Stimulated activated CD4-positive, alpha-beta T cell treated with anti-CD3 and anti-CD28 coated beads, Interleukin-2, amount 100 ng/mL, for 48 hours (primary cell): ENCODE results near the gene GRM5.
"Not testable (repeated sequence)": the region's sequence is repeated elsewhere in the genome, so short reads cannot be mapped to it uniquely, and the experiment has no call there.

Source experiments
- DNase-seq, 2 donors: peaks; one replicate each; pipeline ENCODE4 v3.0.0-alpha.2; 2020

The GRM5 gene

GRCh38 chr11:88482871-88483301 is 582.9 kb downstream of the GRM5 start:
- DNase-seq = no peak

- DNase-seq = no peak
Measured at GRCh38 chr11:88480223-88480622, 585.6 kb downstream of the GRM5 start.

DNA sequence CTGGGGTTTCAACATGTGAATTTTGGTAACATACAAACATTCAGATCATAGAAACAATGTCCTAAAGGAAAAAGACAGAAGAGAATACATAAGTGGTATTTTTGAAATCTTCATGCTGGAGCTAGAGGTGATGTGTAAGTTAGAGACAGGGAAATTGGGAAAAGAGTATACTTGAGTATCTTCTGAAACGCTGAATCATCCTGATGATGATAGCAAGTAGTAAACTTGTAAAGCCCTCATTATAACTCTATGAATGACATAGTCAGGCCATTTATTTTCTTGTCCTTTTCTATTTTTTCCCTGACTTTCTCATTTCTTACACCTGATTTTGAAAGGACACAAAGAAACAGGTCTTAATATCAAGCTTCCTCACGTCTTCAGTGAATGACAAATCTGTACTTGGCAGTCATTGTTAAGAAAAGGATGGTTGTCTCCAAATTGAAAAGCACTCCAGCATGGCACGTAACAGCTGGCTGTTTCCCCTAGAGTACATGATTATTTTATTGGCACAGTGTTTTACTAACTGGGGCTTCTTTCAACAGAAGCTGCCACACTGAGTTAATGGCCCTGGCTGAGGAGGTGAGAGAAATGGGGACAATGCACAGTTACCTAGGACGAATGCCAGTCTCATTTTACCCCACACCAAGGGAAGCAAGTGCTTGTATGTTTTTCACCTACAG is 587.5 kb downstream of the GRM5 start:
- no peak for DNase-seq

- DNase-seq = no peak
Measured at GRCh38 chr11:88475991-88476418, 589.8 kb downstream of the GRM5 start.

DNA sequence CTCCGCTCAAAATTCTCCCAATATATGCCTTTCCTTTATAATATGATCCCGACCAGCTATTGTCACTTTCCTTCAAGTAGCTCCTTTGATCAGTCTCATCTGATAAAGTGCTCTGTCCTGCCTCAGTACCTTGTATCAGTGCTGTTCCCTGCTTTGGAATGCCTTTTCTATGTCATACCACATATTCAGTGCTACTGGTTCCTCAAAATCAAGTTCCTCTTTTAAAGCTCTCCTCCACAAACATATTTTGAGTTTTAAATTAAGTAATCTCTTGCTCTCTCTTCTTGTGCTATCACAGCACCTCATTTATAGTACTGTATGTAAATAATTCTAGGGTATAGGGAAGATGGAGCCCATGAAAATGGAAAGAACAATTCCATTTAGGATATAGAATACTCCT is 591.1 kb downstream of the GRM5 start:
- DNase-seq = no peak

DNA sequence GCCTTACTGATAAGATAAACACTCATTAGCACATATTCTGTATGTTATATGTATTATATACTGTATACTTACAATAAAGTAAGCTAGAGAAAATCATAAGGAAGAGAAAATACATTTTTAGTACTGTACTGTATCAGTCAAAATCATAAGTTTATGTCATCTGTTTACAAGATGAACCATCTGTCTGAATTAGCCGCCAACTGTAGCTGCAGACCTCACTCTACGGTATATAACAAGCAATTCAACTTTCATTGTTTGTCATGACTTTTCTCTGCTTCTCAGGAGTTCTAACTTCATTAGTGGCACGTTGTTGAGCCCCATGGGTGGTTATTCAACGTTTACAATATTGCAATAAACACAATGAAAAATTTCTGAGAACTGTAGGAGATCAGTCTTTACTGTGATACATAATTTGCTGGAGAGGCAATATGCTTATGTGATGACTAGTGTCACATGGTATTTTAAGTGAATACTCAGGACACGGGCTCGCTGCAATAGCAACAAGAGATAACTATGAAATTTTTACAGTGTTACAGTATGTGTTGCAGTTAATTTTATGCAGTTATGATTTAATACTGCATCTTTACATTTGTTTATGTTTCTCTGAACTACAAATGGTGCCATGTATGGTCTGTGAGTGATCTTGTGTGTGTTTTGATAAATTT is 596.1 kb downstream of the GRM5 start:
- DNase-seq = no peak

DNA sequence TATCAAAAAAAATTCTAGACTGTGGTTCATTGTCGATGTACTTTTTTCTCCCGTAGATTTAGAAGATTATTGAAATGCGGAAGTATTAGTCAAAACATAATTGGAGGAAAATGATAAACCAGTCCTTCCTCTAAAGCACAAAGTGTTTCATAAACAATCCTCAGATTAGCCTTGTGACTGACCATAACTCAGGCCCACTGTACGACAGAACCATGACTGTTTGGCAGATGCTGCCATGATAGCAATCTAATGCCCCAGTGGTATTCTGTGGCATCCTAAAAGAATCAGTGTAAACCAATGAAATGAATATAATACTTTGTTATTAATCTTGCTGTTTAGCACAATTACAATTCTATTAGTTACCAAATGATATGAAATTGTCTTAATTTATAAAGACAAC is 601.3 kb downstream of the GRM5 start:
- DNase-seq = no peak

DNA sequence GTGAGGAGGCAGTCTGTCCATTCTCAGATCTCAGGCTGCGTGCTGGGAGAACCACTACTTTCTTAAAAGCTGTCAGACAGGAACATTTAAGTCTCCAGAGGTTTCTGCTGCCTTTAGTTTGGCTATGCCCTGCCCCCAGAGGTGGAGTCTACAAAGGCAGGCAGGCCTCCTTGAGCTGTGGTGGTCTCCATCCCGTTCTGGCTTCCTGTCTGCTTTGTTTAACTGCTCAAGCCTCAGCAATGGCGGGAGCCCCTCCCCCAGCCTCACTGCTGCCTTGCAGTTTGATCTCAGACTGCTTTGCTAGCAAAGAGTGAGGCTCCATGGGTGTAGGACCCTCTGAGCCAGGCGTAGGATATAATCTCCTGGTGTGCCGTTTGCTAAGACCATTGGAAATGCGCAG is 602.5 kb downstream of the GRM5 start:
- DNase-seq = not testable (repeated sequence)

GRCh38 chr11:88458047-88458446 is 607.7 kb downstream of the GRM5 start:
- DNase-seq = not testable (repeated sequence)

- no peak for DNase-seq
Measured at GRCh38 chr11:88455974-88456373, 609.8 kb downstream of the GRM5 start.

DNA sequence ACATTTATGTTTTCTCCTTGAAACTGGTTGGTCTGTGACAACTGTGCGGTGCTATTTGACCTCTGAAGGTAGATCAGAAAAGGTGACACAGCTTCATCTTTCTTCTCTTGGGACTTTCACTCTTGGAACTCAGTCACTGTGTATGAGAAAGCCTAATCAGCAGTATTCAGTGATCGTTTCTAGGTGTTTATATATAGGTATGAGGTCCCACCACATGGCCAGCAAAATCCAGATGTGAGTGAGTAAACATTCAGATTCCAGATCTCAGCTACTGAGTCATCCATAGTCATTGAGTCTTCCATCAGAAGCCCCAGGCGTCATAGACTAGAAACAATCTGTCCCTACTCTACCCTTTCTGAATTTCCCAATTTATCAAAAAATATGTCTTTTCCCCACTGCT is 610.9 kb downstream of the GRM5 start:
- DNase-seq = no peak
